MCF 10A (cell line): ENCODE results near the gene GOLGA5. TPM values are rescaled to one million over a fixed set of nuclear protein-coding genes. Genes with fewer than 3 reads are reported as not detected.
"Not testable (repeated sequence)": the region's sequence is repeated elsewhere in the genome, so short reads cannot be mapped to it uniquely, and the experiment has no call there.

Experiments
- BruUV-seq: library from RNA; stranded (reverse); fragments of 400-500 nt; replicated peaks from 2 replicates; lab custom pipeline; 2021; lab: Mats Ljungman, UMichigan
- CTCF ChIA-PET: fragments of 300-600 bp; sonication (Branson Sonifier 250); formaldehyde crosslinking; extraction: SDS; loops from one replicate; lab custom pipeline; 2021; ENCODE audit warnings: antibody characterized with exemption, inconsistent platforms; lab: Yijun Ruan, JAX
- POLR2A ChIA-PET: fragments of 300-600, 350-650 bp; sonication (Branson Sonifier 250); formaldehyde crosslinking; extraction: SDS; loops from one replicate; lab custom pipeline; 2020; ENCODE audit warnings: antibody characterized with exemption, inconsistent platforms; lab: Yijun Ruan, JAX
- DNase-seq: peaks from one replicate; pipeline ENCODE4 v3.0.0-alpha.2; 2018; ENCODE audit not compliant: unreplicated experiment
- H3K27ac Mint-ChIP-seq: one replicate; pipeline ENCODE4 v1.8.0; 2022; ENCODE audit warnings: mild to moderate bottlenecking, low read depth, mixed read lengths; ENCODE audit not compliant: unreplicated experiment
- H3K27me3 Mint-ChIP-seq: one replicate; pipeline ENCODE4 v1.8.0; 2022; ENCODE audit warnings: mixed read lengths; ENCODE audit not compliant: insufficient read depth, unreplicated experiment
- H3K36me3 Mint-ChIP-seq: one replicate; pipeline ENCODE4 v1.8.0; 2022; ENCODE audit warnings: mild to moderate bottlenecking, moderate library complexity, mixed read lengths; ENCODE audit not compliant: insufficient read depth, unreplicated experiment
- H3K4me1 Mint-ChIP-seq: one replicate; pipeline ENCODE4 v1.8.0; 2022; ENCODE audit warnings: mixed read lengths; ENCODE audit not compliant: insufficient read depth, unreplicated experiment
- H3K4me3 Mint-ChIP-seq: one replicate; pipeline ENCODE4 v1.8.0; 2022; ENCODE audit warnings: mild to moderate bottlenecking, moderate library complexity, mixed read lengths; ENCODE audit not compliant: unreplicated experiment
- H3K9me3 Mint-ChIP-seq: one replicate; pipeline ENCODE4 v1.8.0; 2022; ENCODE audit warnings: mixed read lengths; ENCODE audit not compliant: unreplicated experiment
- CTCF ChIP-seq: fragments of 200-600 bp; IDR thresholded peaks from one replicate; pipeline ENCODE4 v1.8.0; 2022; ENCODE audit warnings: antibody characterized with exemption, mild to moderate bottlenecking; ENCODE audit not compliant: unreplicated experiment
- intact Hi-C: fragments of 100-400 bp; cut with micrococcal nuclease; formaldehyde crosslinking; loops from 2 replicates; pipeline ENCODE4 v1.14.1; 2022
- total RNA-seq: library from RNA; stranded (reverse); gene quantifications from 2 replicates; pipeline ENCODE4 v1.2.3, GENCODE V29; 2022

The GOLGA5 gene
- total RNA-seq, 1 experiment from 2014 or later = 64.8 TPM

- ChIA-PET CTCF (no interaction called here), POLR2A (no interaction called here)
- no peak for DNase-seq
- no peak for TF ChIP-seq CTCF
- Mint-ChIP-seq H3K27me3 (no peaks in the 10 kb centered on the region), H3K36me3 (no peaks in the 10 kb centered on the region), H3K27ac (no peak overlapping the region), H3K9me3 (peaks cover 12% of the 10 kb centered on the region), H3K4me1 (peaks cover 10% of the 10 kb centered on the region), H3K4me3 (no peak overlapping the region)
- intact Hi-C loops = no loop called here
- no TSS peak for BruUV-seq
Observed at GRCh38 chr14:92760524-92760805, 33.6 kb upstream of the GOLGA5 start.

GRCh38 chr14:92763666-92764631 lies 30.2 kb upstream of the GOLGA5 start:
- DNase-seq, H3K36me3 Mint-ChIP-seq, H3K4me1 Mint-ChIP-seq, H3K4me3 Mint-ChIP-seq, intact Hi-C loops, H3K27ac Mint-ChIP-seq, BruUV-seq, H3K27me3 Mint-ChIP-seq: not testable (repeated sequence)
- peaks cover 12% of the 10 kb centered on the region for H3K9me3 Mint-ChIP-seq
- ChIA-PET CTCF (interaction anchor here (0.7 to 1.3 kb wide), 4 partner anchors 49 to 1178 kb away, joined by 3 to 4 read pairs (median 3); no protein-coding TSS in a partner anchor), POLR2A (interaction anchor here (1.2 kb wide), 1 partner anchor 15 kb away, joined by 3 read pairs; the partner anchor contains the start of gene LGMN)

GRCh38 chr14:92768236-92768635 lies 25.9 kb upstream of the GOLGA5 start:
- H3K4me3 Mint-ChIP-seq, H3K27me3 Mint-ChIP-seq, H3K36me3 Mint-ChIP-seq, H3K9me3 Mint-ChIP-seq, H3K4me1 Mint-ChIP-seq, DNase-seq, intact Hi-C loops, BruUV-seq, H3K27ac Mint-ChIP-seq: not testable (repeated sequence)
- ChIA-PET POLR2A (interaction anchor here (0.9 kb wide), 1 partner anchor 27 kb away, joined by 3 read pairs; no protein-coding TSS in a partner anchor), CTCF (interaction anchor here (0.7 to 2.1 kb wide), 4 partner anchors 12 to 233 kb away, joined by 3 to 9 read pairs (median 3); no protein-coding TSS in a partner anchor)

GRCh38 chr14:92768795-92769194 lies 25.3 kb upstream of the GOLGA5 start:
- H3K36me3 Mint-ChIP-seq = no peaks in the 10 kb centered on the region
- no peaks in the 10 kb centered on the region for H3K9me3 Mint-ChIP-seq
- POLR2A ChIA-PET = no interaction called here
- no peaks in the 10 kb centered on the region for H3K27me3 Mint-ChIP-seq
- TF ChIP-seq CTCF = no peak
- CTCF ChIA-PET = interaction anchor here (0.6 to 2.1 kb wide), 3 partner anchors 19 to 55 kb away, joined by 3 to 9 read pairs (median 3); no protein-coding TSS in a partner anchor
- intact Hi-C loops = no loop called here
- no peaks in the 10 kb centered on the region for H3K4me1 Mint-ChIP-seq
- DNase-seq = no peak
- H3K4me3 Mint-ChIP-seq = no peak overlapping the region
- BruUV-seq = no TSS peak
- no peak overlapping the region for H3K27ac Mint-ChIP-seq

- Mint-ChIP-seq H3K4me1 (no peaks in the 10 kb centered on the region), H3K27ac (no peak overlapping the region), H3K27me3 (no peaks in the 10 kb centered on the region), H3K36me3 (no peaks in the 10 kb centered on the region), H3K9me3 (no peaks in the 10 kb centered on the region), H3K4me3 (no peak overlapping the region)
- BruUV-seq = no TSS peak
- TF ChIP-seq CTCF = no peak
- CTCF ChIA-PET = interaction anchor here (0.7 kb wide), 1 partner anchor 259 kb away, joined by 3 read pairs; no protein-coding TSS in a partner anchor
- intact Hi-C loops = no loop called here
- no peak for DNase-seq
- POLR2A ChIA-PET = no interaction called here
Observed at GRCh38 chr14:92770484-92770883, 23.6 kb upstream of the GOLGA5 start.
